Transverse colon (tissue), 4 donors: ENCODE measurements around the gene CCDC159. TPM values are rescaled to one million over a fixed set of nuclear protein-coding genes. Genes with fewer than 3 reads are reported as not detected.
A peak's percentile ranks its signal among the peaks of the same experiment; 100 is the strongest.

Experiments used
- DNase-seq: peaks from one replicate; pipeline ENCODE4 v3.0.0-alpha.2; 2019
- H3K27ac ChIP-seq, 4 donors: fragments of 200-600 bp; sonication (generic); 2 replicates each; pipeline ENCODE4 v1.5.1; 2016 to 2018; ENCODE audit warnings: inconsistent platforms in 4 of 4
- H3K27me3 ChIP-seq: fragments of 200-600 bp; sonication (generic); 2 replicates; pipeline ENCODE4 v1.5.1; 2017; ENCODE audit warnings: inconsistent platforms
- H3K36me3 ChIP-seq, 4 donors: fragments of 200-600 bp; sonication (generic); 2 replicates each; pipeline ENCODE4 v1.5.1; 2017 to 2019; ENCODE audit warnings: inconsistent platforms in 4 of 4
- H3K4me1 ChIP-seq, 4 donors: fragments of 200-600 bp; sonication (generic); 2 replicates each; pipeline ENCODE4 v1.5.1; 2017 to 2020; ENCODE audit warnings: inconsistent platforms in 4 of 4
- H3K4me3 ChIP-seq, 4 donors: fragments of 200-600 bp; sonication (generic); 1 replicate in 1 of 4; 2 replicates in 3 of 4; pipeline versions ENCODE4 v1.5.1 to v1.6.1; 2017 to 2019; ENCODE audit warnings: inconsistent platforms in 4 of 4
- H3K9me3 ChIP-seq, 2 donors: fragments of 200-600 bp; sonication (generic); 2 replicates each; pipeline ENCODE4 v1.5.1; 2017 to 2019; ENCODE audit warnings: inconsistent platforms in 2 of 2
- EP300 ChIP-seq: sonication (generic); formaldehyde crosslinking; IDR thresholded peaks from one replicate; pipeline ENCODE4 v1.6.1; 2017; ENCODE audit warnings: antibody characterized with exemption, low read depth
- POLR2A ChIP-seq: fragments of 450-650 bp; IDR thresholded peaks from one replicate; pipeline ENCODE4 v1.6.1; 2016; ENCODE audit warnings: antibody characterized with exemption, mild to moderate bottlenecking, moderate library complexity
- POLR2AphosphoS5 ChIP-seq, 3 donors: sonication (generic); formaldehyde crosslinking; IDR thresholded peaks; one replicate each; pipeline ENCODE4 v1.6.1; 2016; ENCODE audit warnings: antibody characterized with exemption in 3 of 3
- WGBS, 2 donors: methylation state at CpG; one replicate each; pipeline ENCODE4 v1.1.5; 2018; ENCODE audit warnings: low coverage in 1 of 2; 5-methylcytosine and 5-hydroxymethylcytosine counted together
- in situ Hi-C, 4 donors: fragments of 200-750 bp; cut with MboI; loops; one replicate each; pipeline versions ENCODE4 v1.15.0 to v1.15.1; 2017; ENCODE audit warnings: low sequenced_read_pairs in 3 of 4, low pct_ligation_motif_present in 1 of 4, low pct_unique_long_range_greater_than_20kb in 1 of 4
- intact Hi-C: fragments of 100-400 bp; cut with DNase I; formaldehyde crosslinking; loops from one replicate; pipeline ENCODE4 v1.15.1; 2023; ENCODE audit warnings: low total_unique reads
- total RNA-seq, 4 donors: library from RNA; depleted of rRNA; stranded (reverse); fragments of >200 nt; gene quantifications; one replicate each; pipeline ENCODE4 v1.1.0, GENCODE V29; 2016
- TF ChIP-seq, protein P1 (sequence below), 5 experiments: fragments of 200-600 bp in 3 of 5; fragments of 450-650 bp in 2 of 5; sonication (generic) in 3 of 5; IDR thresholded peaks; 1 replicate in 2 of 5; 2 replicates in 3 of 5; pipeline ENCODE4 v1.5.1; 2016 to 2017; ENCODE audit warnings: antibody characterized with exemption in 5 of 5, inconsistent platforms in 3 of 5, mild to moderate bottlenecking in 2 of 5, moderate library complexity in 1 of 5

CCDC159 gene
- total RNA-seq, 4 donors from 2014 or later, result 13.8 to 1,153 (median 26.1) TPM

DNA sequence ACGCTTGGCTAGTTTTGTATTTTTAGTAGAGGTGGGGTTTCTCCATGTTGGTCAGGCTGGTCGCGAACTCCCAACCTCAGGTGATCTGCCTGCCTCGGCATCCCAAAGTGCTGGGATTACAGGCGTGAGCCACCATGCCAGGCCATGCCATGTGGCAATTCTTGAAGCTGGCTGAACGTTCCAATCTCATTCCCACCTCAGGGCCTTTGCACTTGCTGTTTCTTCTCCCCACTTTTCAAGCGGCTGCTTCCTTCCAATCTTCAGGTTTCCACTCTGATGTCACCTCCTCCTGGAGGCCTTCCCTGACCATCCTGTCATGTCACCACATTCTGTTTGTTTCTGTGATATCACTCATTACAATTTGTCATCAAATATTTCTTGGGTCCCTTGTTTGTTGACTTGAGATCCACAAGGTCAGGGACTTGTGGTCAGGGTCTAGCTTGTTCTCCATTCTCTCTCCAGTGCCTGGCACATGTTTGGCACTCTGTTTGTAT, 33.6 kb downstream of the CCDC159 start:
- no peak for TF ChIP-seq EP300
- TF ChIP-seq POLR2AphosphoS5 (IDR thresholded peaks at IDR 0.05), result no peak
- TF ChIP-seq, protein P1, sequence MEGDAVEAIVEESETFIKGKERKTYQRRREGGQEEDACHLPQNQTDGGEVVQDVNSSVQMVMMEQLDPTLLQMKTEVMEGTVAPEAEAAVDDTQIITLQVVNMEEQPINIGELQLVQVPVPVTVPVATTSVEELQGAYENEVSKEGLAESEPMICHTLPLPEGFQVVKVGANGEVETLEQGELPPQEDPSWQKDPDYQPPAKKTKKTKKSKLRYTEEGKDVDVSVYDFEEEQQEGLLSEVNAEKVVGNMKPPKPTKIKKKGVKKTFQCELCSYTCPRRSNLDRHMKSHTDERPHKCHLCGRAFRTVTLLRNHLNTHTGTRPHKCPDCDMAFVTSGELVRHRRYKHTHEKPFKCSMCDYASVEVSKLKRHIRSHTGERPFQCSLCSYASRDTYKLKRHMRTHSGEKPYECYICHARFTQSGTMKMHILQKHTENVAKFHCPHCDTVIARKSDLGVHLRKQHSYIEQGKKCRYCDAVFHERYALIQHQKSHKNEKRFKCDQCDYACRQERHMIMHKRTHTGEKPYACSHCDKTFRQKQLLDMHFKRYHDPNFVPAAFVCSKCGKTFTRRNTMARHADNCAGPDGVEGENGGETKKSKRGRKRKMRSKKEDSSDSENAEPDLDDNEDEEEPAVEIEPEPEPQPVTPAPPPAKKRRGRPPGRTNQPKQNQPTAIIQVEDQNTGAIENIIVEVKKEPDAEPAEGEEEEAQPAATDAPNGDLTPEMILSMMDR (IDR thresholded peaks at IDR 0.05), result no peak
- no peak for TF ChIP-seq POLR2A
- peak overlapping the region; percentile 84 to 89 (median 86) for H3K27ac ChIP-seq
- no peak for DNase-seq
- no peaks in the 10 kb centered on the region for H3K9me3 ChIP-seq
- in situ Hi-C loops, result loop anchor here in 2 of 4 donors (10.0 to 25.0 kb wide), 2 partner anchors 55 to 107 kb away; partner anchors contain the start of genes ELAVL3 (in 1 of the 2), ODAD3 (in 1 of the 2) and PRKCSH (in 1 of the 2)
- H3K27me3 ChIP-seq, result peaks cover 18% of the 10 kb centered on the region
- H3K4me3 ChIP-seq, result no peak overlapping the region
- intact Hi-C loops, result no loop called here
- H3K4me1 ChIP-seq, result peaks cover 34 to 72% (median 59%) of the 10 kb centered on the region in 4 donors
- 87 to 92% methylated on average over 5 to 7 of the region's 7 CpGs for WGBS, 2 donors
- H3K36me3 ChIP-seq, result no peaks in the 10 kb centered on the region

DNA sequence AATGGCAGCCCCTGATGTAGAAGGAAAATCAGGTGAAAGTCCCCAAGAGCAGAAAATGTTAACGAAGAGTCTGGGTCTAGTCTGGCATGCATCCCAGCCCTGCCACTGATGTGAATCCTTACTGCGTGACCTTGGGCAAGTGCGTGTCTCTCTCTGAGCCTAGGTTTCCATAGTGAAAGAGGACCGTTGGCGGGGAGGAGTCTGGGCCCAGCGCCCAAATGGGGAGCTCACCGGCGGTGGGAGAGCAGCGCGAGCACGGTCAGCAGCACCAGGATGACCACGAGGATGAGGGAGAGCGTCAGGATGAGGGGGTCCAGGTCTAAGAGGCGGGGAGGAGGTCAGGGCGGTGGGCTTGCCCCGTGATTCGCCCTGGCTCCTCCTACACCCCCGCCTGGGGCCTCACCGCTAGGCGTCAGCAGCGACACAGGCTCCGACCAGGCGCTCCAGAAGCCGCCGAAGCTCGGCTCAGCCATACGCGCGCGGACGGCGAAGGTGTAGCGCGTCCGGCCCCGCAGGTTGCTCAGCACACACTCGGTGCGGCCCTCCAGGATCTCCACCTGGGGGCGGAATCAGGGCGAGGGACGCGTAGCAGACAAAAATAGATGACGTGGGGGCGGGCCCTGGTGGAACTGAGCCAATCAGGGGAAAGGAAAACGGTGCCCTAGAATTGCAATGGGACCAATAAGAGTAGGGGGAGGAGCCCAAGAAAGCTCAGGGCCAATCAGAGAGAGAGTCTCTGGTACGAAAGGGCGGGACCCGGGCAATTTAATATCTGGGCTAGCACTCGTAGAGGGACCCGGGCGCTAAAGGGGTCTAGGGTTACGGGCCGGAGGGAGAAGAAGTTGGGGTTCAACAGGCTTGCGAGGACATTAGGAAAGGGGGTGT, 34.6 kb downstream of the CCDC159 start:
- Histone ChIP-seq H3K27me3 (peaks cover 18% of the 10 kb centered on the region), H3K9me3 (no peaks in the 10 kb centered on the region), H3K4me1 (peaks cover 30 to 66% (median 52%) of the 10 kb centered on the region in 4 donors), H3K36me3 (no peaks in the 10 kb centered on the region), H3K4me3 (peak overlapping the region; percentile 41 to 64 (median 44)), H3K27ac (peak overlapping the region; percentile 84 to 89 (median 86))
- TF ChIP-seq POLR2AphosphoS5 (IDR thresholded peaks at IDR 0.05) (peak; percentile 95 to 97 (median 96)), EP300 (no peak), POLR2A (peak; percentile 84)
- TF ChIP-seq, protein P1 (IDR thresholded peaks at IDR 0.05), result peak; percentile 72 to 92 (median 82)
- 0 to 1% methylated on average over 10 to 53 of the region's 54 CpGs for WGBS, 2 donors
- in situ Hi-C loops, result loop anchor here in 1 of 4 donors (25.0 kb wide), 1 partner anchor 106 kb away; the partner anchor contains the start of gene ELAVL3
- peak; percentile 96 for DNase-seq
- intact Hi-C loops, result no loop called here

DNA sequence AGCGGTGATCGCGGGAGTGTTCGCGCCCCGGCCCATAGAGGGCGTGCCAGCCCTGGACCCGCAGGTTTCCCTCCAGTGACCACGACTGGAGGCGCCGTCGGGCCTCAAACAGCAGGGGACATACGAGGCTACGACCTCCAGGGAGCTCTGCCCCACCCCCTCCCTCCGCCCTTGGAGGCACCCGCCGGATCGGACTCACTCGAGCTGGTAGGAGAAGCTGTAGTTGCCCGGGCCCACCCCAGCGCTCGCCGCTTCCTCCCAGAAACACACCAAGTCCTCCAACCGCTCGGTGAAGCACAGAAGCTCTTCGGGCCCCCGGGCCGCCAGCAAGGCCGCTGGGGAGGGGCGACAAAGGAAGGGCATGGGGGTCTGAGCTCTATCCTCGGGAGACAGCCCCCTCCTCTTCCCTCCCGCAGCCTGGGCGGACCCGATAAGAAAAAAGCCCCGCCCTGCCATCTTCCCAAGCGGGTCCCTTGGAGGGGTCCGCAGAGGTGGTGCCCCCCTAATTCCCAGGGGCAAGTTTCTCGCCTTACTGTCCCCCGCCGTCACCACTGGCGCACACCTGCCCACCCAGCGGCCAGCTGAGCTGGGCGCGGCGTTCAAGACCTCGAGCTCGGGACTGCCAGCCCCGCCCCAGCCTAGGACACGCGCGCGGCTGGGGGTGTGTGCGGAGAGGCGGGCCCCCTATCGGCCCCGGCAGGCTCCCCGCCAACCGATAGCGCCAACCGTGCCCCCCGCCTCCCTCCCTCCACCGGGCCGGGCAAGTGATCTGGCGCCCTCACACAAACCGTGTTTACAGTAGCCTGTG, 36.8 kb downstream of the CCDC159 start:
- peak overlapping the region in 1 of 4 donors; percentile 57 for H3K27ac ChIP-seq
- H3K36me3 ChIP-seq, result no peaks in the 10 kb centered on the region
- peak; percentile 64 for DNase-seq
- TF ChIP-seq EP300, result no peak
- TF ChIP-seq POLR2AphosphoS5 (IDR thresholded peaks at IDR 0.05), result no peak
- no peak for TF ChIP-seq POLR2A
- TF ChIP-seq, protein P1 (IDR thresholded peaks at IDR 0.05), result peak; percentile 63 to 75 (median 70)
- in situ Hi-C loops (loop anchor here in 1 of 4 donors (25.0 kb wide), 1 partner anchor 104 kb away; the partner anchor contains the start of gene ELAVL3), intact Hi-C loops (no loop called here)
- peak overlapping the region in 3 of 4 donors; percentile 2 to 45 (median 34) for H3K4me3 ChIP-seq
- no peaks in the 10 kb centered on the region for H3K9me3 ChIP-seq
- peaks cover 25 to 44% (median 37%) of the 10 kb centered on the region in 4 donors for H3K4me1 ChIP-seq
- peaks cover 18% of the 10 kb centered on the region for H3K27me3 ChIP-seq
- WGBS, 2 donors, result 2% methylated on average over 56 of the region's 65 CpGs; no CpG with 5 or more reads in 1 of the 2 donors
